Stimulated activated CD8-positive, alpha-beta memory T cell treated with anti-CD3 and anti-CD28 coated beads, Interleukin-12 subunit alpha, Interleukin-12 subunit beta, amount 100 ng/mL, for 24 hours (primary cell): ENCODE results near the gene NUP62.
A peak's percentile ranks its signal among the peaks of the same experiment; 100 is the strongest.
"Not testable (repeated sequence)": the region's sequence is repeated elsewhere in the genome, so short reads cannot be mapped to it uniquely, and the experiment has no call there.

Source experiments
- DNase-seq: peaks from one replicate; pipeline ENCODE4 v3.0.0-alpha.2; 2020; ENCODE audit errors: extremely low read depth

NUP62 gene, protein sequence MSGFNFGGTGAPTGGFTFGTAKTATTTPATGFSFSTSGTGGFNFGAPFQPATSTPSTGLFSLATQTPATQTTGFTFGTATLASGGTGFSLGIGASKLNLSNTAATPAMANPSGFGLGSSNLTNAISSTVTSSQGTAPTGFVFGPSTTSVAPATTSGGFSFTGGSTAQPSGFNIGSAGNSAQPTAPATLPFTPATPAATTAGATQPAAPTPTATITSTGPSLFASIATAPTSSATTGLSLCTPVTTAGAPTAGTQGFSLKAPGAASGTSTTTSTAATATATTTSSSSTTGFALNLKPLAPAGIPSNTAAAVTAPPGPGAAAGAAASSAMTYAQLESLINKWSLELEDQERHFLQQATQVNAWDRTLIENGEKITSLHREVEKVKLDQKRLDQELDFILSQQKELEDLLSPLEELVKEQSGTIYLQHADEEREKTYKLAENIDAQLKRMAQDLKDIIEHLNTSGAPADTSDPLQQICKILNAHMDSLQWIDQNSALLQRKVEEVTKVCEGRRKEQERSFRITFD

DNA sequence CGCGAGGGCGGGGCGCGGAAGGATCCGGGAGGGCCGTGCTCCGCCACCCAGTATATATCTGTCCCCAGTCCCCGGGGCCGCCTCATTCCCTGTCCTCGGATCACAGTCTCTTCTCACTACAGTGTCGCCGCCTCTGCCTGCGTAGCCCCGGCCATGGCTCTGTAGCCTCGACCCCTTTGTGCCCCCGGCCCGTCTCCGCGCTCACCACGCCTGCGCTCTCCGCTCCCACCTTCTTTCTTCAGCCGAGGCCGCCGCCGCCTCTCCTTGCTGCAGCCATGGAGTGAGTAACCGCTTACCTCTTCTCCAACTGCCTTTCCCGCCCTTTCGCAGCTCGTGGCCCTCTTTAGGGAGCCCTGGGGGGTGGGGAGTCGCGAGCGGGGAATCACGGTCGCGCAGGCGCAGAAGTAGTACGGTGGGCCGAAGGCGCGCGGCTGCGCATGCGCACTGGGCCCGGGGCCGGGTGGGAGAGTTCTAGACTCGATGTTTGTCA, at the start of gene NUP62, which contains the start of gene ATF5:
Gene NUP62, minus strand, starts transcription at position 384 of the 490 bp plus-strand sequence. CDS start 19,697 bp downstream, outside the sequence.
Gene ATF5, plus strand, starts transcription at position 85 of the 490 bp plus-strand sequence. CDS start 1,646 bp downstream, outside the sequence.
- DNase-seq: peak; percentile 87

DNA sequence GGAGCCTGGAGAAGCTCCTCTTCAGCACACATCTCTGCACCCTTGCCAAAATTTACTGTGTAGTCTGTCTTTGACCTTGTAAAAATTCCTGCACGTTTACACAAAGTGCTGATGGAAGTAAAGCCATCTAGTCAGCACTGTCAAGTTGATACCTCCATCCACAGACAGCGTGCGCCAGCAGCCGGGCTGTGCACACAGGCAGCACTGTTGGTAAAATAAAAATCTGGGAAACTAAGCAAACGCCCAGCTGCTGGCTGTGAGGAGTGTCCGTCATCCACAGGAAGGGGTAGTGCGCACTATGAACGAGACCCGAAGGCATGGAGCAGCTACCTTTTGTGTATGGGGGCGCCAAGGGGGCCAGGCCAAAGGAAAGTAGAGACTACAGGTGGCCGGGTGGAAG, 49.0 kb upstream of the NUP62 start:
- DNase-seq: no peak

DNA sequence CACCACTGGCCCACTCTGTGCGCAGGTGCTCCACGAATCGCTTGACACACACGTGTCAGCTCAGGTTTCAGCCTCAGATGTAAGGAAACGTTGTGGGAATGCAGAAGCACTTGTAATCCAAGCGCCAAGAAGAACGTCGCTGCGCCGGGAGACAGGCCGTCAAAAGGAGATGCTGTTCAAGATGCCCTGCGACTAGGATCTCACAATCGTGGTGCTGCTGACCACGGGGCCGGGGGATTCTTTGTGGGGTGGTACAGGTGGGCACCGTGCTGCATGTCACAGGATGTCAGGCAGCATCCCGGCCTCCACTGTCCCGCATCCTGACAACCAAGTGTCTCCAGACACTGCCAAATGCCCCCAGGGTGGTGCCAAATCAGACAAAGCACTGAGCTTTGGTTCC, 48.6 kb upstream of the NUP62 start:
- DNase-seq: no peak

DNA sequence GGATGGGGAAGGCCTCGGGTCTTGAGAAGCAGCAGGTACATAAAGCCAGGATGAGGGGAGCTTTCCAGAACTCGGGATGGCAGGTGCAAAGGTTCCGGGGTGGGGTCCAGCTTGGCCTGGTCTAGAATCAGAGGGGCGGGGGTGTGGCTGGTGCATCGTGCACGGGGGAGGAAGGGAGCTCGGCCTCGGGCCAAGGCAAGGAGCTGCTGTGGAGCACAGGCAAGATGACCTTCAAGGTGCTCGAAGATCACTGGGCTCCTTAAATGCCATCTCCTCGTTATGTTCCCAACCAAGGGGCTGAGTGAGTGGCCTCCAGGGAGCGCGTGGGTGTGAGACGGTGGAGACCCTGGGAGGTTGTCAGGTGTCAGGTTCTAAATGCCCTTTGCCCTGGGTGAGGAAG, 47.8 kb upstream of the NUP62 start:
- DNase-seq: no peak

DNA sequence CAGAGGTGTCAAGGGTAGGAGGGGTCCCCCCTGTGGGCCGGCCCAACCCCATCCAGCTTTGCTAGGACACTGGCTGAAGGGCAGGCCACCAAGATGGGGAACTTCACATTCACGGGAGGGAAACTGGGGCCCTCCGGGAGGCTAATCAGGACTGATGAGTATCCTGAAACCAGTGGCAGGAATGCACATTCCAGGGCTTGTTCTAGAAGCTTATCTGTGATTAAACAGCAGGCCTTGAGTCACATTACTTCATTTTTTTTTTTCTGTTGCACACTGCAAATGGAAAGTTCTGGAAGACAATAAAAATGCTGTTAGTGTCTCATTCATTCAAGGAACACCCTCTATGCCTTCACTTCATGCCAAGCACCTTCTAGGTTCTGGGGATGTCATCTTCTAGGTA, 47.2 kb upstream of the NUP62 start:
- DNase-seq: no peak

DNA sequence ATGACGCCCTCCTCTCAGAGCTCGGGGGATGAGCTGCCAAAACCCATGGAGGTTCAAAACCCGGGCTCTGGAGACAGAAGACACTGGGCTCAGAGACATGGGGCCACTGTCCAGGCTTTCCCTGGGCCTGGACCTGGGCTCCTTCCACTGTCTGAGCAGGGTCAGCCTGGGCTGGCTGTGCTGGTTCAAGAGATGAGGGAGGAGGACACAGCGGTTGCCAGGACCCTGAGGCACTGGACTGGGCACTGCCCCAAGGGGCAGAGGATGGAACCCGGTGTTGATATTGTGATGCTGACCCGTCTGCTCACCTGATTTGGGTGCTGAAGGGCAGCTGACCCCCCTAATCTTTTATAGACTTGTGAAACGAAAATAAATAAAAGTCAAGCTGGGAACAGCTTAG, 45.7 kb upstream of the NUP62 start:
- no peak for DNase-seq

DNA sequence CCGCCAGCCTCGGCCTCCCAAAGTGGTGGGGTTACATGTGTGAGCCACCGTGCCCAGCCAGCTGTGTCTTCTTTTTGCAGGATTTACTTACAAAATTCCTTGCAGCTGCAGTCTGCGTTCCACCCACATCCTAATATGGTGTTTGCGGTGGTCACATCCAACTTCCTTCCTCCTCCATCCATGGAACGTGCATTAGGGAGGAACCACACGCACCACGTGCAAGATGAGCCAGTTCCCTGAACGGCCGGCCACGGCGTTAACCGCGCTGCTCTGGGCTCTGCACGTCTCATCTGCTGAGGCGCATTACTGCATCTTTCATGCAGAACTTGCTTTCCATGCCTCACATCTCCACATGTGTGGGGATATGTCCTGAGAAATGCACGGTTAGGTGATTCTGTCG, 44.7 kb upstream of the NUP62 start:
- DNase-seq: no peak

DNA sequence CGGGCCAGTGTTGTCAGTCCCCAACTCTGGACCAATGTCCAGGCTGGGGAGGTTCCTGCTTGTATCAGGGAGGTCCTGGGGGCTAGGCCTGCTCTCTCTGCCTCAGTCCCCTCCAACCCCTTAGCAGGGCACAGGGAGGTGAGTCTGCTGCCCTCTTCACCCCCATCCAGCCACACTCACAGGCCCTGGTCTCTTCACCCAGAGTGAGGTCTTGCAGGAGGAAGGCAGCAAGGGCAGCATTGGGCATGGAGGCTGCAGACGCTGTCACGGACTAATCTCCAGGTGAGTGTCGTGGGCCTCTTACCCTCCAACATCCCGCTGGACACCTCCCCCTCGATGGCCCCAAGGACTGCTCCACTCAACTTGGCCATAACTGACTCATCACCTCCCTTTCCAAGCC, 43.5 kb upstream of the NUP62 start:
- no peak for DNase-seq

DNA sequence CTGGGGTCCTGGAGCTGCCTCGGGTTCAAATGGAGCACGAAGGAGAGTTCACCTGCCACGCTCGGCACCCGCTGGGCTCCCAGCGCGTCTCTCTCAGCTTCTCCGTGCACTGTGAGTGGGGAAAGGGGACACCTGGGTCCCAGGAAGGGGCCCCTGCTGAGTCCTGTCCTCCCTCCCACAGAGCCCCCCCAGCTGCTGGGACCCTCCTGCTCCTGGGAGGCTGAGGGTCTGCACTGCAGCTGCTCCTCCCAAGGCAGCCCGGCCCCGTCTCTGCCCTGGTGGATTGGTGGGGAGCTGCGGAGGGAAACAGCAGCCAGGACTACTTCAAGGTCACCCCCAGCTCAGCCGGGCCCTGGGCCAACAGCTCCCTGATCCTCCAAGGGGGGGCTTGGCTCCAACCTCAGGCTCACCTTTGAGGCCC, 42.7 kb upstream of the NUP62 start:
- no peak for DNase-seq

DNA sequence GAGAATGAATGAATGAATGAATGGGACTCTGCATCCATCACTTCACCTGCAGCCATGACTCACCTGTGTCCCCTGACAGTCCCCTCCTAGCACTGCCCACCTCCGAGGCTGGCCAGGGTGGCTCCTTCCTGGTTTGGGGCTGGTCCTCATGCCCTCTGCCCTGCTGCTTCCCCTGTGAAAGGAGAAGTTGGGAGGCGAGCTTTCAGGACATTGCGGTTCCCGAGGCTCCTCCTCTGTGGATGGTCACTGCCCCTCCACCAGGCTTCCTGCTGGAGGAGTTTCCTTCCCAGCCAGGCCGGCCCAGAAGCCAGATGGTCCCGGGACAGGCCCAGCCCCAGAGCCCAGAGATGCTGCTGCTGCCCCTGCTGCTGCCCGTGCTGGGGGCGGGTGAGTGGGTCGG, 40.1 kb upstream of the NUP62 start:
- DNase-seq: not testable (repeated sequence)

DNA sequence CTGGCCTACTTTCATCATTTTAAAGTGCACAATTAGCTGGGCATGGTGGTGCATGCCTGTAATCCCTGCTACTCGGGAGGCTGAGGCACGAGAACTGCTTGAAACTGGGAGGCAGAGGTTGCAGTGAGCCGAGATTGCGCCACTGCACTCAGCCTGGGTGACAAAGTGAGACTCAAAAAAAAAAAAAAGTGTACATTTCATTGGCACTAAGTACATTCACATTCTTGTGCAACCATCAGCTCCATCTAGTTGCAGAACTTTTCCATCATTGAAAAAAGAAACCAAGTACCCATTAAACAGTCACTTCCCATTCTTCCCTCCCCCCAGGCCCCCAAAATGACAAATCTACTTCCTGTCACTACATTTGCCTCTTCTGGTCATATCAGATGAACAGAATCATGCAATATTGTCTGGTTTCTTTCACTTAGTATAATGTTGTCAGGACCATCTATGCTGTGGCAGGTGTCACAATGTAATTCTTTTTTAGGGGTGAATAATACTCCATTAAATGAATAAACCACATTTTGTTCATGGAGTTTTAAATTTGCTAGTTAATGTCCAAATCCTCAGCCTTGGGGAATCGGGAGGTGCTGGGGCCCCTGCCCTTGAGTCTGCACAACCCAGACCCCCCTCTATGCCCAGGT, 39.1 kb upstream of the NUP62 start:
- no peak for DNase-seq

DNA sequence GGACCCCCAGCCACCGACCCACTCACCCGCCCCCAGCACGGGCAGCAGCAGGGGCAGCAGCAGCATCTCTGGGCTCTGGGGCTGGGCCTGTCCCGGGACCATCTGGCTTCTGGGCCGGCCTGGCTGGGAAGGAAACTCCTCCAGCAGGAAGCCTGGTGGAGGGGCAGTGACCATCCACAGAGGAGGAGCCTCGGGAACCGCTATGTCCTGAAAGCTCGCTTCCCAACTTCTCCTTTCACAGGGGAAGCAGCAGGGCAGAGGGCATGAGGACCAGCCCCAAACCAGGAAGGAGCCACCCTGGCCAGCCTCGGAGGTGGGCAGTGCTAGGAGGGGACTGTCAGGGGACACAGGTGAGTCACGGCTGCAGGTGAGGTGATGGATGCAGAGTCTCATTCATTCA, 31.7 kb upstream of the NUP62 start, which contains the start of gene SIGLEC11:
Gene SIGLEC11, minus strand, starts transcription at position 193 of the 400 bp plus-strand sequence. Its CDS starts 91 bp downstream, at position 102.
- not testable (repeated sequence) for DNase-seq

DNA sequence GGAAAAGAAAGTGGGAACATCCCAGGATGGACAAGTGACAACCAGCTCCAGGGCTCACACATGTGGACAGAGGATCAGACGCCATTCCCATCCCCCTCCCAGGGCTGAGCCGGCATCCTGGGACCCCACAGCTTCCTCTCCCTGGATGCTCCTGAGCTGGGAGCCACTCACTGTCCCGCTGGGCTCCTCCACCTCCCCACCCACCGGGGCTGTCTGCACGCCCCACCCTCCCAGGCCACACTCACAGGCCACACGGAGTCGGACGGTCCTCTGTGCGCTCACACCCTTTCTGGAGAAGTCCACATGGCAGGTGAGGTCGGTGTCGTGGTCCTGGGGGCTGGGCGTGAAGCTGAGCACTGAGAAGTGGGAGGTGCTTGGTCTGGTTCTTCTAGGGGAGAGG, 30.6 kb upstream of the NUP62 start:
- DNase-seq: not testable (repeated sequence)

DNA sequence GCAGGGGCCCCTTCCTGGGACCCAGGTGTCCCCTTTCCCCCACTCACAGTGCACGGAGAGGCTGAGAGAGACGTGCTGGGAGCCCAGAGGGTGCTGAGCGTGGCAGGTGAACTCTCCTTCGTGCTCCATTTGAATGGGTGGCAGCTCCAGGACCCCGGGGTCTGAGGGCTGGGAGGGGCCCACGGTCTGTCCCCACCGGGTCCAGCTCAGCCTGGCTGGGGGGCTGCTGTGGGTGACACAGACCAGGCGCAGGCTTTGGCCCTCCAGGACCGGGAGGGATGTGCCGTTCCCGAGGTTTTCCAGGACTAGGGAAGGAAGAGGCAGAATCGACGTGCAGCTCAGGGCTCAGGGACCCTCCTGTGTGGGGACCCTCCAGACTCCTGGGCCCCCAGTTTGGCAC, 29.3 kb upstream of the NUP62 start:
- DNase-seq: not testable (repeated sequence)

DNA sequence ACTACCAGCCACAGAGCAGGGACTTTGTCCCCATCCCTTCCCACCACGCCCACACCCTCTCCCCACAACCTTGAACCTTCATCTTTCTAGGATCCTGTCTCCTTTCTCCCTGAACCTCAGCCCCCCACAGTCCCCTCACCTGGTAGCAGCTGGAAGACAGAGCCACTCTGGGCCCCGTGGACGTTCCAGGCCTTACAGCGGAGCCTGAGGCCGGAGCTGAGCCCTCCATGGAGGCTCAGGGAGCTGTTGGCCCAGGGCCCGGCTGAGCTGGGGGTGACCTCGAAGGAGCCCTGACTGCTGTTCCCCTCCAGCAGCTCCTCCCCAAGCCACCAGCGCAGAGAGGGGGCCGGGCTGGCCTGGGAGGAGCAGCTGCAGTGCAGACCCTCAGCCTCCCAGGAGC, 28.8 kb upstream of the NUP62 start:
- DNase-seq: not testable (repeated sequence)

DNA sequence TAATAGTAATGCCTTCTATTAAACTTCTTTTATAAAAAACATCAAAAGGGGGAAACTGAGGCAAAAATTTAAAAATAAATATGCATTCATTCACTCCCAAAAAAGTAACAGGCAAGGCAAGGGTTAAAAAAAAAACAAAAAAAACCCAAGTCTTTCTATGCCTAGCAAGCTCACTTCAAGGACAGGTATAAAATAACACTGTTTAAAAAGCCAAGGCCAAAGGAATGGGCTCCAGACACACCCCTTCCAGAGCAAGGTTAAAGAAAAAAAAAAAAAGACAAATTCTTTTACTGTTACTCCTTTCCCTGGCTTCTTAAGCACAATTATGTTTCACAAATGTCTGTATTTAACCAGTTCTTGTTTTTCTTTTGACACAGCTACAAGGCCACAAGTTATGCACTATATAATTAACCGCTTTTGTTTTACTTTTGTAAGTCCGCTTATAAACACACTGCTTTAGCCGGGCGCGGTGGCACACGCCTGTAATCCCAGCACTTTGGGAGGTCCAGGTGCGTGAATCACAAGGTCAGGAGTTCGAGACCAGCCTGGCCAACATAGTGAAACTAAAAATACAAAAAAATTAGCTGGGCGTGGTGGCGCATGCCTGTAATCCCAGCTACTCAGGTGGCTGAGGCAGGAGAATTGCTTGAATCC, 28.1 kb upstream of the NUP62 start:
- no peak for DNase-seq

DNA sequence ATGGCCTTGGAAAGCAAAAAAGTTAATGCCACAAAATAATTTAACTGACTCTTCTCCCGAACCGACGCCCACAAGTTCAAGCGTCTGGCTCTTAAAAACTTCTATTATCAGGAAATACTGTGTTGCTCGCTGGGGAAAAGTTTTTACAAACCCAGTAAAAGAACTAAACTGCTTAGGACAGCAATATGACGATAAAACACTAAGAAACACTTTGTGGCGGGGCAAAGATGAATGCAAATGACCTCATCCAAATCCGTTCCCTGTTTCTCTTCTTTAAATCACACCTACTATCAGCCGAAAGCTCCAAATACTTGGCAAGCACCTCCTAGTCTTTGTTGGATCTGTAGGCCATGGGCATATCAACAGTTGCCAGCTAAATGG, 26.8 kb upstream of the NUP62 start:
- DNase-seq: no peak

DNA sequence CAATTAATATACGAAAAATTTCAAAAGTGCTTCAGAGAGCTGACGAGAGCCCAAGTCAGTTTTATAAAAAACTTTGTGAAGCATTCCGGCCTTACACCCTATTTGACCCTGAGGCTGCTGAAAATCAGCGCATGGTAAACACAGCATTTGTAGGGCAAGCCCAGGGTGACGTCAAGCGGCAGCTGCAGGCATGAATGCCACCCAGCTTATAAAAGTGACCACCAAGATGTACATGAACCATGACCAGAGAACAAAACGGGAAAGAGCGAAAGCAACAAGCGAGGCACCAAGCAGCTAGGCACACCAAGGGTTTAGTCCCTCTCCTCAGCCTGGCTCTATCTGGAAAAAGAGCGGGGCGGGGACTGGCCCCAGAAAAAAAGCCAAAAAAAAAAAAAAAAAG, 25.6 kb upstream of the NUP62 start:
- DNase-seq: no peak

DNA sequence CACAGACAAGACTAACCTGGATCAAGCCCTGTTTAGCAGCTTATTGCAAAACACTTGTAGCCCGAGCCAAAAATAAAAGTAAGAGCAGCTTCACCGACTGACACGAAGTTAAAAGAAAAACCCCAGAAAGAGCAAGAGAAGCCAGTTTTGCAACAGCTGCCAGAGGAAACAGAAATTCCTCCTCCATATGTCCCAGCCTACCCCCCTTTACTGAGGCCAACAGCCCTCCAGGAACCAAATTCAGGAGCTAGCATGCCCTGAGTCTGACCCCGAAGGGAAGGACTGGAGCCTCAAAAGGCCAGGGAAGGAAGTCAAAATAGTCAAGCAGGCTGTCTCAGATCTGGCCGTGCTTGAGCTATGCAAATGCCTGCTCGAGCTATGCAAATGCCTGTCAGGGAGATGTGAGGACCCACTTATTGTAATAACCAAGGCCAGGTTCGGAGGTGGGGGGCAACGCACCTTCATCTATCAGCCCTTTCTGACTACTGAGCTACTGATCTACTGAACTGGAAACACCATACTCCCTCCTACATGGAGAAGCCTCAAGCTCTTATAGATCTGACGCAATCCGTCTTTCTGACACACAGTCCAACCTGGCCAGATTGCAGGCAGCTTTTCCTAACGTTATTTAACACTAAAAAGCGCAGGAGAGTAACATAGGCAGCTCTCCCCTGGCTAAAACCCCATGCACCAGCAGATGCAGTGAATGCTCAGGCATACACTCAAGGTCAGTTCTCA, 25.0 kb upstream of the NUP62 start:
- DNase-seq: no peak

DNA sequence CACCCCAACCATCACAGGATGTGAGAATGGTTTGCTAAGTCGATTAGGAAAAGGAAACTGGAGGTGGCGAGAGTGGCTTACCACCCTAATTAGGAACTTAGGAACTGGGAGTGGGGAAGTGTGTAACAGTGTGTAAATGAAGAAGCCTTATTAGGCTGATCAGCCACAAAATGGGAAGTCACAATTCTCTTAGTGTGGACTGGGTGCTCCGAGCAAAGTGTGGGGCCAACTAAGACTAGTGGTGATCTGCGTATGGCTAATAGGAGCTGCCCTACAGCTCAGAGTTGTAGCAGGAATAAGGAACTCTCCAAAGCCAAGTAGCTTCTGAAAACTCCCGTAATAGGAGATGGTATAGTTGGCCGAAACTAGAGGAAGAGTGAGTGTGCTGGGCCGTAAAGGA, 24.1 kb upstream of the NUP62 start:
- no peak for DNase-seq

DNA sequence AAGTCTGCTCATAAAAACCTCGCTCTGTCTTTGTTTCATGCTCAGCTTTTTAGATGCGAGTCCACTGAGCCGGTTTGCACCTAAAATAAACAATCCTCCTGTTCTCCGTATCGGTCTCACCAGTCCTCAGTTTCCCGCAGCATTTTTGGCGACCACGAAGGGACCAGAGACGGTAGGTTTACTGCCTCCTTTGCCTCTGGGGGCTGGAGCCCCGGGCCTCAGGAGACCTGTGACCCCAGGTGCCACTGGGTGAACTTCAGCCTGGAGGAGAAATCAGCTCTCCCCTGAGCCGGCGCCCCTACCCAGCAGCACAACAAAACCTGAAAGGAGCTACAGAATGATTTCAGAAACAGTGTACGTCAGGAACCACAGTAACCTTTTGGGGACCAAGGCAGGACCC, 23.6 kb upstream of the NUP62 start:
- no peak for DNase-seq

DNA sequence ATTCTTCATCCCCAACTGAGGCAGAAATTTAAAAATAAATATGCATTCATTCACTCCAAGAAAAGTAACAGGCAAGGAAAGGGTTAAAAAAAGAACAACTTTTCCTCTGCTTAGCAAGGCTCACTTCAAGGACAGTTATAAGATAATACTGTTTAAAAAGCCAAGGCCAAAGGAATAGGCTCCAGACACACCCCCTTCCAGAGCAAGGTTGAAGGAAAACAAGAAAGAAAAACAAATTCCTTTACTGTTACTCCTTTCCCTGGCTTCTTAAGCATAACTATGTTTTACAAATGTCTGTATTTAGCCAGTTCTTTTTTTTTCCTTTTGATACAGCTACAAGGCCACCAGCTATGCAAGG, 23.2 kb upstream of the NUP62 start:
- no peak for DNase-seq
